Colonic mucosa (tissue), 4 donors: ENCODE measurements around the gene ADAMTS3. TPM values are rescaled to one million over a fixed set of nuclear protein-coding genes. Genes with fewer than 3 reads are reported as not detected.

ENCODE experiments used
- DNase-seq: peaks from one replicate; pipeline ENCODE4 v3.0.0-alpha.2; 2020
- H3K27ac ChIP-seq: fragments of 200-600 bp; one replicate; pipeline ENCODE4 v1.8.0; 2021
- H3K27me3 ChIP-seq: fragments of 200-600 bp; one replicate; pipeline ENCODE4 v1.8.0; 2021
- H3K36me3 ChIP-seq: fragments of 200-600 bp; one replicate; pipeline ENCODE4 v1.8.0; 2021
- H3K4me1 ChIP-seq: fragments of 200-600 bp; one replicate; pipeline ENCODE4 v1.8.0; 2021; ENCODE audit warnings: mild to moderate bottlenecking
- H3K4me3 ChIP-seq: fragments of 200-600 bp; one replicate; pipeline ENCODE4 v1.8.0; 2021
- H3K9ac ChIP-seq, 2 donors: one replicate each; pipeline ENCODE4 v1.7.0; 2013; ENCODE audit warnings: control low read depth in 2 of 2, low read depth in 2 of 2, low read length in 2 of 2
- H3K9me3 ChIP-seq: fragments of 200-600 bp; one replicate; pipeline ENCODE4 v1.8.0; 2021
- CTCF ChIP-seq: fragments of 200-600 bp; IDR thresholded peaks from one replicate; pipeline ENCODE4 v1.8.0; 2022; ENCODE audit warnings: antibody characterized with exemption, mild to moderate bottlenecking
- intact Hi-C: fragments of 100-400 bp; cut with DNase I; formaldehyde crosslinking; loops from one replicate; pipeline ENCODE4 v1.14.1; 2022
- total RNA-seq, 2 donors: library from RNA; stranded (reverse); fragmentation: NEBNext Ultra II Directional in 1 of 2; extraction: Animal tissue kit (Norgen Biotek cat#: 25700) in 1 of 2; gene quantifications; one replicate each; pipeline ENCODE4 v1.2.1, GENCODE V29; 2021
- donor health status: healthy.
- donor health status: DM: no; HTN: no; CAD: no.
- donor health status: DM: no; HTN: no; CAD: no.

ADAMTS3 gene
- under 1 TPM; 0.15 to 0.29 TPM for total RNA-seq

GRCh38 chr4:72568959-72569718 lies at the start of gene ADAMTS3:
TSS of gene ADAMTS3 (minus strand) at chr4:72569221. CDS start at chr4:72568762, 459 bp downstream.
- TF ChIP-seq CTCF = no peak
- Histone ChIP-seq H3K27ac (peak within 1 kb of the TSS; percentile 55), H3K36me3 (no peaks in the 10 kb centered on the region), H3K4me3 (peak within 1 kb of the TSS; percentile 41), H3K4me1 (no peaks in the 10 kb centered on the region), H3K9ac (peak within 1 kb of the TSS in 1 of 2 donors; percentile 49), H3K27me3 (peaks cover 9% of the 10 kb centered on the region), H3K9me3 (no peaks in the 10 kb centered on the region)
- intact Hi-C loops = no loop called here
- DNase-seq = peak; percentile 28

- Histone ChIP-seq H3K4me3 (no peak overlapping the region), H3K9ac (no peak overlapping the region), H3K4me1 (no peaks in the 10 kb centered on the region), H3K36me3 (no peaks in the 10 kb centered on the region), H3K27me3 (no peaks in the 10 kb centered on the region), H3K27ac (no peak overlapping the region), H3K9me3 (no peaks in the 10 kb centered on the region)
- intact Hi-C loops = no loop called here
- no peak for TF ChIP-seq CTCF
- DNase-seq = no peak
Measured at GRCh38 chr4:72613959-72614358, 44.9 kb upstream of the ADAMTS3 start.

GRCh38 chr4:72606751-72607150 lies 37.7 kb upstream of the ADAMTS3 start:
- no peak for DNase-seq
- H3K36me3 ChIP-seq = no peaks in the 10 kb centered on the region
- H3K4me1 ChIP-seq = no peaks in the 10 kb centered on the region
- no peak for TF ChIP-seq CTCF
- H3K9me3 ChIP-seq = no peaks in the 10 kb centered on the region
- intact Hi-C loops = no loop called here
- no peaks in the 10 kb centered on the region for H3K27me3 ChIP-seq
- H3K9ac ChIP-seq = no peak overlapping the region
- H3K4me3 ChIP-seq = no peak overlapping the region
- no peak overlapping the region for H3K27ac ChIP-seq

- intact Hi-C loops = no loop called here
- no peak overlapping the region for H3K27ac ChIP-seq
- no peak overlapping the region for H3K4me3 ChIP-seq
- DNase-seq = no peak
- no peaks in the 10 kb centered on the region for H3K36me3 ChIP-seq
- no peaks in the 10 kb centered on the region for H3K27me3 ChIP-seq
- H3K9ac ChIP-seq = no peak overlapping the region
- H3K9me3 ChIP-seq = no peaks in the 10 kb centered on the region
- no peaks in the 10 kb centered on the region for H3K4me1 ChIP-seq
- no peak for TF ChIP-seq CTCF
Measured at GRCh38 chr4:72604324-72604723, 35.3 kb upstream of the ADAMTS3 start.

- Histone ChIP-seq H3K4me1 (no peaks in the 10 kb centered on the region), H3K27me3 (no peaks in the 10 kb centered on the region), H3K27ac (no peak overlapping the region), H3K36me3 (no peaks in the 10 kb centered on the region), H3K9ac (no peak overlapping the region), H3K9me3 (no peaks in the 10 kb centered on the region), H3K4me3 (no peak overlapping the region)
- no peak for TF ChIP-seq CTCF
- DNase-seq = no peak
- intact Hi-C loops = no loop called here
Measured at GRCh38 chr4:72602396-72603376, 33.7 kb upstream of the ADAMTS3 start.
